ENCODE data around the gene KIF26A.

Gene KIF26A

GRCh38 chr14:104138098-104138717, at the start of gene KIF26A:
Gene KIF26A (plus strand): TSS chr14:104138587. CDS start chr14:104138723, 136 bp downstream.
- peak; percentile 53 for DNase-seq

- DNase-seq, result no peak
Measured at GRCh38 chr14:104090071-104090748, 48.2 kb upstream of the KIF26A start.

DNA sequence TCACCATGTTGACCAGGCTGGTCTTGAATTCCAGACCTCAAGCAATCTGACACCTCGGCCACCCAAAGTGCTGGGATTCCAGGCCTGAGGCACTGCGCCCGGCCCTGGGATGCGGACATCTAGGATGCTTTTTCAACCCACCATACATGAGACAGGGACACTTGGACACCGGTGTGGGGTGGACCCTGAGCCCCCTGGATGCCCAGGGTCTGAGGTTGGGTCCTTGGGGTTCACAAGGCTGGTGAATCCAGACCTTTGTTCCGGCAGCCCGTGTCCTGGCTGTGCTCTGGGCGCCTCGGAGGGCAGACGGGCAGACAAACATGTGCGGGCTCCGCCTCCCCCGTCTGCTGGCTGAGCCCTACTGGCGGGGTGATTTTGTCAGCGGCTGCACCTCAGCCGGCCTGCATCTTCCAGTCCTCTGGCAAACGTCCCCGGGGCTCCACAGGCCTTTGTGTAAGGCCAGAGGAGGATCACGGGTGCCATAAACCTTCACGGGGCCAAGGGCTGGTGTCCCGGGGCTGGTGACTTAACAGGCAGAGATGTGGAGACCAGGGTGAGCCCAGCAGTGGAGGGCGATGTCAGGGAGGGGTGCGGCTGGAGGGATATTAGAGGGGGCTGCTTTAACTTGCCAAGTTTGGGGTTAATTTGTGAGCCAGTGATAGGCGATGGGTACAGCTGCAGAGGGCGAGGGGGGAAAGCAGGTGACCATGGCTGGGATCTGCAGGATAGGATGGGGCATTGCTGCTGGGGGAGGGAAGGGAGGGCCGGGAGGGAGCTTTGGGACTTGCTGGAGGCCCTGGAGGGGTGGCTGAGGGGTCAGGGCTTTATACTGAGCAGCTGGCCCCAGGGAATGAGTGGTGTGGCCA, 47.1 kb upstream of the KIF26A start:
- DNase-seq, result no peak

DNA sequence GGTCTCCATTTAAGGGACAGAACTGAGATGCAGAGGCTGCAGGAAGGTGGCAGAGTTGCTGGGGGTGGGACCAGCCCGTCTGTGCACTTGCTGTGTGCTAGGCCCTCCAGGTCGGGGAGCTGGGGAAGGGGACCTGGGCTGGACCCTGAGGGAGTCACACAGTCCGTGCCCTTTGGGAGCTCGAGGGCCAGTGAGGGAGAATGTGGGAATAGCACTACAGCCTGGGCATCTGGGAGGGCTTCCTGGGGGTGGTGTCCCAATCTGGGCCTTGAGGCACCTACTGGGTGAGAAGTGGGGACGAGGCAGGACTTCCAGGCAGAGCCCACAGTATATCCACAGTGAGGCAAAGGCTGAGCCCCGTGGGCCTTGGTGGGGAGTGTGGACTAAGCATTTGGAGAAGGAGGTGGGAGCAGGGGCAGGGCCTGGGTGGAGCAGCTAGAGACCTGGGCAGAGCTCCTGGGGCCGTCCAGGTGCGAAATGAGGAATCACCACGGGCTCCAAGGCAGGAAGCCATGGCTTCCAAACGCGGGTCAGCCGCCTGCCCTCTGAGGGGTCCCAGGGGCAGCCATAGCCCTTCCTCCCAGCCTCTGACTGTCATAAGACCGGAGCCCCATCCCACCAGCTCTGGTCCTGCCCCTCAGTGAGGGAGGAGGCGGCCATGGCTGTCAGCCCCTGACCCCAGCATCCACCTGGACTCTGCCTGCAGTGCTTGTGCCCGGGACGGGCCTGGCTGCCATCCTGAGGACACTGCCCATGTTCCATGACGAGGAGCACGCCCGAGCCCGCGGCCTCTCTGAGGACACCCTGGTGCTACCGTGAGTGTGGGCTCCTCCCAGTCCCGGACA, 46.2 kb upstream of the KIF26A start:
- DNase-seq, result no peak

- no peak for DNase-seq
Measured at GRCh38 chr14:104092931-104093365, 45.4 kb upstream of the KIF26A start.

DNA sequence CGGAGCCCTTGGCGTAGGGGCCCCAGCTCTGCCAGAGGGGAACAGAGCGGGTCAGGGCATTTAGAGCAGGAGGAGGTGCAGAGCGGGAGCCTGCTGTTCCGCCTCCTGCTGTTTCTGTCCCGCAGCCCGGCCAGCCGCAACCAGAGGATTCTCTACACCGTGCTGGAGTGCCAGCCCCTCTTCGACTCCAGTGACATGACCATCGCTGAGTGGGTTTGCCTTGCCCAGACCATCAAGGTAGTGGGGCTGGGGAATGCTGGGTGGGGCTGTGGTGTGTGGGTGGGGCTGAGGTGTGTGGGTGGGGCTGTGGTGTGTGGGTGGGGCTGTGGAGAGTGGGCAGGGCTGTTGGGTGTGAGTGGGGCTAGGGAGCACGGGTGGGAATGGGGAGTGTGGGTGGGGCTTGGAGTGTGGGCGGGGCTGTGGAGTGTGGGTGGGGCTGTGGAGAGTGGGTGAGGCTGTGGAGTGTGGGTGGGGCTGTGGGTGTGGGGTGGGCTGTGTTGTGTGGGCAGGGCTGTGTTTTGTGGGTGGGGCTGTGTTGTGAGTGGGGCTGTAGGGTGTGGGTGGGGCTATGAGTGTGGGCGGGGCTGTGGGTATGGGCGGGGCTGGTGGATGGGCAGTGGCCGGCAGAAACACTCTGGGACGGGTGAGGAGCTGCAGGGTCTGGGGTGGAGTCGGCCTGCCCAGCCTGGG, 44.9 kb upstream of the KIF26A start:
- DNase-seq, result peak; percentile 26

DNA sequence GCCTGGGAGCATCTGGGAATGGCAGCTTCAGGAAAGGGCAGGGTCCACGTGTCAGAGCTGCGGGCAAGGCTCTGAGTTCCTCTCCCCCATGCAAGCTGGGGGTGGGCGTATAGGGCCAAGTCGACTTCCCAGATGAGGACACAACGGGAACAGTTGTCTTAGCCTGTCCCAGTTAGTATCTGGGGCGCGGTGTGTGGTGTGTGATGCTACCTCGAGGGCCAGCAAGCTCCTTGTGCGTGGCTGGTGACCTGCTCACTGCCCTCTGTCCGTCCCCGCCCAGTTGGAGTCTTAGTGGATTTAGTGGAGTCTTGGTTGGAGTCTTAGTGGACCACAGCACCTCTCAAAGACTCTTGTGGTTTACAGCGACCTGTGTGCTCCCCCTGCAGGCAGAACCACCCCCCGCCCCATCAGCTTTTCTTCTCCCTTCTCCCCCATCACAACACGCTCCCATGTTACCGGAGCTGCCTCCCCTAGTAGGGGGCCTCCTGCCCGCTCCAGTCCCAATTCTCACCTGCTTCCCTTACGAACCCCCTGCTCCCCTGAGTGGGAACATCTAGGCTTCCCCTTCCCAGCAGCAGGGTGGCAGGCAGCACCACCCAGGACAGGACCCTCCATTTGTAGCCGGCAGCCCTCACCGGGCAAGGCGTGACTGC, 44.2 kb upstream of the KIF26A start:
- no peak for DNase-seq

- DNase-seq, result peak; percentile 40
Measured at GRCh38 chr14:104094709-104095425, 43.5 kb upstream of the KIF26A start.

DNA sequence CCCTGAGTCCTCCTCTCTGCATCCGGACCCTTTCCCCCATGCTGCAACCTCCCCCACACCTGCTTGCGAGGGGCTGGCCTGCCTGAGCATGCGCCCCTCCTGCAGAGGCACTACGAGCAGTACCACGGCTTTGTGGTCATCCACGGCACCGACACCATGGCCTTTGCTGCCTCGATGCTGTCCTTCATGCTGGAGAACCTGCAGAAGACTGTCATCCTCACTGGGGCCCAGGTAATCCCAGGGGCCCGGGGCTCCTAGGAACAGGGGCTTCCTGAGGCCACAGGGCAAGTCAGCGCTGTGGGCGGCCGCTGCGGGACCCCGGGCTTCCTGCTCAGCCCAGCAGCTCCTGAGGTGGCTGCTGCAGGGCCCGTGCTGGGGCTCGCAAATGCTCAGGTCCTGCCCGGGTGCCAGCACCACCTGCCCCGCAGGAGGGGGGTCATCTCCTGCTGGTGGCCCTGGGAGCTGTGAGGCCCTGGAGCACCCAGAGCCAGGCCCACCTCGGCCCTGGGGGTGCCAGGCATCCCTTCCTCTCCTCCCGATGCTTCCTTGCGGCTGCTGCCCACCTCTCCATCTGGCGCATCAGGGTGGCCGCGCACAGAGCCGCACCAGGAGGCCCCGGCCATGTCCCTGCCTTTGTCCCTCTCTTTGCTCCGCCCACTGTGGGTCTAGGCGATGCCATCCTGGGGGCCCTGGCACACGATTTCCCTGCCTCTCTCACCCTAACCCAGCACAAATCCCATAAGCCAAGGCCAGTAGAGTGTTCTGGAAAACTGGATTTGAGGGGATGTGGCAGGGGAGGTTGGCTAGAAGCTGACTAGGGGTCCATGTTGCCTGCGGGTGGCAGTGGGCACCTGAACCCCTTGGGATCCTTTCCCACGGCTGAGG, 42.7 kb upstream of the KIF26A start:
- no peak for DNase-seq

DNA sequence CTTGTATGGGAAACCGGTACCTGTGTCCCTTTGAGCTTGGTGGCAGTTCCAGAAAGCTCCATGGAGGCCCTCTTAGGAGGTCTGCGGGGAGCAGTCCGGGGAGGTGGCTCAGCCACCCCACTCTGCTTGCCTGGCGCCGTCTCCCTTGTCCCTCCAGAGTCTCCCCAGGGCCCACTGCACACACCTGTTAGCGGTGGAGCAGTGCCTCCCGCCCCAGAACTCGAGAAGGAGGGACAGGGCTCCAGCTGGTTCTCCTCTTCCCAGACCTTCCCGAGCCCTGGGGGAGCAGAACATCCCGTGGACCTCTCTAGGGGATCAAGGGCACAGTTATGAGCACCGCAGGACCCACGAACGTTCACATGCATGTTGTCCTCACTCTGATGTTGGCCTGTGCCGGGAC, 42.1 kb upstream of the KIF26A start:
- no peak for DNase-seq

- DNase-seq, result no peak
Measured at GRCh38 chr14:104096751-104097700, 41.4 kb upstream of the KIF26A start.

DNA sequence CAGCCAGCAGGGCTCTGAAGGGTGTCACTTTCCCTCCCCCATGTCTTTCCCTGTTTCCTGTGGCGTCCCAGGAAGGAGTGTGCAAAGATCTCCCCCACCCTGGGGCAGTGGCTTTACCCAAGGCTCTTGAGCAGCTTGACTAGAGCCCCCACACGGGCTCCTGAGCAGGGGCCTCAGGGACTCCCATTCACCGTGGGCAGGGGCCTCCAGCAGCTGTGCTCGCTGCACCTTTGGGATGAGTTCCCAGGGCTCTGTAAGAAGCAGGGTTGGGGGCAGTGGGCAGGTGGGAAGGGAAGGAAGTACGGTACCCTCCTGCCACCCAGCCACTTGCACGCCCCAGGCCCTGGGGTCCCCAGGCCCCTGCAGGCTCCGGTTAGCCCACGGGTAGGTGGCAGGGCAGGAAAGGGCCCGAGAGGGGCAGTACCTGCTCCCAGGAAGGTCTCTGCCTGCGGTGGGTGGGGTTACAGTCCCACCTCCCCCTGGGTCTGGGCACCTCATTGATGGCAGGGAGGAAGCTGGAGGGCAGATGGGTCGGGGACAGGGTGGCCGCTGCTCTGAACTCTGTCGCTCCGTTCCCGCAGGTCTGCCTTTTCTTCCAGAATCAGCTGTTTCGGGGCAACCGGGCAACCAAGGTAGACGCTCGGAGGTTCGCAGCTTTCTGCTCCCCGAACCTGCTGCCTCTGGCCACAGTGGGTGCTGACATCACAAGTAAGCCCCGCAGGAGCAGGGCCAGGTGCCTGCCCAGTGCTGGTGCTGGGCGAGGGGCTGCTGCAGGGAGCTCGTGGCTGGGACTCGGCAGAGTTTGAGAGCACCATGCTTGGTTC, 39.9 kb upstream of the KIF26A start:
- no peak for DNase-seq

DNA sequence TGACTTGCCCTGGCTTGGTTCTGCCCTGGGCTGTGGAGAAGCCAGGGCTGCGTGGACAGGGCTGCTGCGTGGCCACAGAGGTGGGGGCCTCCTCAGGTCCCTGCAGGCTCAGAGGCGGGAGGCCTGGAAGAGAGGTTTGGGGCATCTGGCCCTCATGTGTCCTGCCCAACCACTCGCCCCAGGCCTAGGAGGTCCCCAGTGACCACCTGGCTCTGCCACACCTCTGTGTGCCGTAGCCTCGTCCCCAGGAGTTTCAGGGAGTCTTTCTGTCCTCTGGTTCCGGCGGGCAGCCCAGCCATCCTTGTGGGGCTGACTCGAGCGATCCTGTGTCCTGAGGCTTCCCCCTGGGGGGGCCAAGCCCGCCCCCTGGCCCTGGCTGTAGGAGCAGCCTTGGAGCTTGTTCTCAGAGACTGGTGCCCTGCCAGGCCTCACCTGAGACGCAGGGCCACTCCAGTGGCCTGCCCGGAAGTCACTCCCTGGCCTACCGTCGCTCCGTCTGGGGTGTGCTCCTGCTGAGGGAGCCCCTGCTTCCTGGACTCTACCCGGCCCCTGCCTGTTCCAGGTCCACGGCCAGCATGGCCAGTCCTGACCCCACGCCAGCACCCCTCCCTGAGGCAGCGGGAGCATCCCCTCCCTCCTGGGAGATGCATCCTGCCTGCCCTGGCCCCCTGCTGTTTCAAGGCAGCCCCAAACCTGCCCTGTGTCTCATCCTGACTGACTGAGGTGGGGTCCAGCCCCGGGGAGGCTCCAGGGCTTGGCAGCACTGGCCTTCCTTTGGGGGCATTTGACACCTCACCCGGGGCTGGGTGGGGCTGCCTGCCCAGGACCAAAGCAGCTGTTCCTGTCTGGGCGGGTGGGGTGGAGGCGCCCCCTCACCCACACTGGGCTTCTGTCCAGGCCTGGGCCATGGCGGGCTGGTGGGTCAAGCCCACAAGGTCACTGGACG, 39.0 kb upstream of the KIF26A start:
- DNase-seq, result no peak

GRCh38 chr14:104100171-104101085, 38.0 kb upstream of the KIF26A start:
- DNase-seq, result peak; percentile 25

DNA sequence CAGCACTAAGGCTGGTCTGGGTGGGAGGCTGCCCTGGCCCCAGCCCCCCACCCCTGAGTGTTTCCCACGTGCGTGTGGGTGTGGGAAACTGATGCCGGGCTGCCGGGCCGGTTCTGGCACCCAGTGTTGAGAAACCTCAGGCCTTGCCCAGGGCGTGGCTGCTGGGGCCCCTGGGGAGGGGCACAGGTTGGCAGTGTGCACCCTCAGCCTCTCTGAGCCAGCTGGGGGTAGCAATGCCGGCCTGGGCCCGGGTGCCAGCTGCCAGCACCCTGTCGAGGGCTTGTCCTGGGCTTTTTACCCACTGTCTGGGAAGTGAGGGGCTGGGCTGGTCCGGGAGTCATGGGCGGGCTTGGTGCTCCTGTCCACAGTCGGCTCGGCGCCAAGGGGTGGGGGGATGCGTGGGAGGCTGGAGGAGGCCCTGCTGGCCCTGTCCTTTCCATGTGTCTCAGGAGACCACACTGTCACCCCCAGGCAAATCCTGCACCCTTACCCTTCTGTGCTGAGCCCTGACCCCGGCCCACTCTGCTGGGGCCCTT, 37.2 kb upstream of the KIF26A start:
- DNase-seq, result no peak
